ENCODE results near the gene SMC1B.
"Not testable (repeated sequence)": the region's sequence is repeated elsewhere in the genome, so short reads cannot be mapped to it uniquely, and the experiment has no call there.

The SMC1B gene, protein sequence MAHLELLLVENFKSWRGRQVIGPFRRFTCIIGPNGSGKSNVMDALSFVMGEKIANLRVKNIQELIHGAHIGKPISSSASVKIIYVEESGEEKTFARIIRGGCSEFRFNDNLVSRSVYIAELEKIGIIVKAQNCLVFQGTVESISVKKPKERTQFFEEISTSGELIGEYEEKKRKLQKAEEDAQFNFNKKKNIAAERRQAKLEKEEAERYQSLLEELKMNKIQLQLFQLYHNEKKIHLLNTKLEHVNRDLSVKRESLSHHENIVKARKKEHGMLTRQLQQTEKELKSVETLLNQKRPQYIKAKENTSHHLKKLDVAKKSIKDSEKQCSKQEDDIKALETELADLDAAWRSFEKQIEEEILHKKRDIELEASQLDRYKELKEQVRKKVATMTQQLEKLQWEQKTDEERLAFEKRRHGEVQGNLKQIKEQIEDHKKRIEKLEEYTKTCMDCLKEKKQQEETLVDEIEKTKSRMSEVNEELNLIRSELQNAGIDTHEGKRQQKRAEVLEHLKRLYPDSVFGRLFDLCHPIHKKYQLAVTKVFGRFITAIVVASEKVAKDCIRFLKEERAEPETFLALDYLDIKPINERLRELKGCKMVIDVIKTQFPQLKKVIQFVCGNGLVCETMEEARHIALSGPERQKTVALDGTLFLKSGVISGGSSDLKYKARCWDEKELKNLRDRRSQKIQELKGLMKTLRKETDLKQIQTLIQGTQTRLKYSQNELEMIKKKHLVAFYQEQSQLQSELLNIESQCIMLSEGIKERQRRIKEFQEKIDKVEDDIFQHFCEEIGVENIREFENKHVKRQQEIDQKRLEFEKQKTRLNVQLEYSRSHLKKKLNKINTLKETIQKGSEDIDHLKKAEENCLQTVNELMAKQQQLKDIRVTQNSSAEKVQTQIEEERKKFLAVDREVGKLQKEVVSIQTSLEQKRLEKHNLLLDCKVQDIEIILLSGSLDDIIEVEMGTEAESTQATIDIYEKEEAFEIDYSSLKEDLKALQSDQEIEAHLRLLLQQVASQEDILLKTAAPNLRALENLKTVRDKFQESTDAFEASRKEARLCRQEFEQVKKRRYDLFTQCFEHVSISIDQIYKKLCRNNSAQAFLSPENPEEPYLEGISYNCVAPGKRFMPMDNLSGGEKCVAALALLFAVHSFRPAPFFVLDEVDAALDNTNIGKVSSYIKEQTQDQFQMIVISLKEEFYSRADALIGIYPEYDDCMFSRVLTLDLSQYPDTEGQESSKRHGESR

GRCh38 chr22:45413368-45414211 lies at the start of gene SMC1B, which contains the start of gene RIBC2:
Gene SMC1B, minus strand, starts transcription at chr22:45413599. Its CDS starts 32 bp downstream, at chr22:45413567.
Gene RIBC2, plus strand, starts transcription at chr22:45413693. Its CDS starts 194 bp downstream, at chr22:45413887.
- no peak within 1 kb of the TSS for H3K27ac ChIP-seq
- no peak for DNase-seq (ENCODE audit: low read depth, low spot score)

DNA sequence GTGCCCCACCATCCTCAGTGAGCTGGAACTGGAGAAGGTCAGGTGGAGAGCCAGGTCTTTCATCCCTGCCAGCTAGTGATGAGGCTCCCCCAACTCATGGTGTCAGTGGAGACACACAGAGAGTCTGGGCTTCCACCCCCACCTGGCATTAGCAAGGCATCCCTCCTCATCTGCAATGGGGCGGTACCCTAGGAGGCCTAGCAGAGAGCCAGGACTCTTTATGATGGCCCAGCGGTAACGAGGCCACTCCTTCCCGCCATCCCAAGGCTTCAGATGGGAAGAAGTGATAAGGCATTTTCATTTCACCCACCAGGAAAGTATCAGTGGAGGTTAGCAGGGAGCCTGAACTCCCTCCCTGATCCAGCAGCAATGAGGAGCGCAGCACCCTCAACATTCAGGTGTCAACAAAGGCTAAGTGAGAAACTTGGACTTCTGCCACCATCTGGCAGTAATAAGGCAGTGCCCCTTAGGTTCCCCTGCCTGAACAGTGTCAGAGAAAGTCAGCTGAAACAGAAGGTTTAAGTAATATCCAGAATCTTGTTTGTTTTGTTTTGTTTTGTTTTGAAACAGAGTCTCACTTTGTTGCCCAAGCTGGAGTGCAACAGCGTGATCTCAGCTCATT lies 48.7 kb upstream of the SMC1B start:
- no peak overlapping the region for H3K27ac ChIP-seq
- DNase-seq (ENCODE audit: low read depth, low spot score) = no peak

GRCh38 chr22:45460288-45461109 lies 47.1 kb upstream of the SMC1B start:
- no peak for DNase-seq (ENCODE audit: low read depth, low spot score)
- no peak overlapping the region for H3K27ac ChIP-seq

DNA sequence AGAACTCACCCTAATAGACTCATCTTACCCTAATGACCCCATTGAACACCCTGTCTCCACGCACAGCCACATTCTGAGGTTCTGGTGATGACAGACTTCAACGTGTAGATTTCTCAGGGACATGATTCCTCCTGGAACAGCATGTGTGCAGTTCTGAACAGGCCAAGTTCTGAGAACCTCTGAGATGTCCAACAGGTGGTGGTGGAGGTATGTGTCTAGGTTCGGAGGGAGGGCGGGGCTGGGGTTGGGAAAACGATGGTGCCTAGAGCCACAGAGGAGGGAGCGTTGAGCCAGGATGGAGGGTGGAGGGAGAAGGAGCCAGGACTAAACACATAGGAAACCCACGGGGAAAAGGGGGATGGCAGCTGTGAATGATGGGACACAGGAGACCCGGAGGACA lies 45.8 kb upstream of the SMC1B start:
- DNase-seq (ENCODE audit: low read depth, low spot score) = no peak
- no peak overlapping the region for H3K27ac ChIP-seq

- DNase-seq (ENCODE audit: low read depth, low spot score) = no peak
Observed at GRCh38 chr22:45458532-45458931, 45.1 kb upstream of the SMC1B start.

DNA sequence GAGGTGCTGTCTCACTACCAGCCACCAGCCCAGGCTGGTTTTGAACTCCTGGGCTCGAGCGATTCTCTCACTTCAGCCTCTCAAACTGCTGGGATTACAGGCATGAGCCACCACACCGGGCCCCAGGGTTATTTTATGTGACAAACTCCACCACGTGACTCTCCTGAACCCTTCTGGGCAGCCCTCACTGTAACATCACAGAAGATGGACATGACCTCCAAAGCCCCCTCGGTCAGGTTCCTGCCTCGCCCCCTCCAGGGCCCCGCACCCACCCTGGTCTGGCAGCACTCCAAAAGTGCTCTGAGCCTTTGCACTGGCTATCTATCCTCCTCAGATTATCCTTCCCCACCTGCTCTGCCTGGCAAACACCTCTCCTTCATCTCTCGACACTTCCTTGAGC lies 43.4 kb upstream of the SMC1B start:
- no peak overlapping the region for H3K27ac ChIP-seq
- no peak for DNase-seq (ENCODE audit: low read depth, low spot score)

More at GRCh38 chr22:45458532-45458931, 45.1 kb upstream of the SMC1B start:
- no peak overlapping the region for H3K27ac ChIP-seq

- H3K27ac ChIP-seq = no peak overlapping the region
- no peak for DNase-seq (ENCODE audit: low read depth, low spot score)
Observed at GRCh38 chr22:45455621-45456020, 42.2 kb upstream of the SMC1B start.

GRCh38 chr22:45455212-45455611 lies 41.8 kb upstream of the SMC1B start:
- H3K27ac ChIP-seq = no peak overlapping the region
- DNase-seq (ENCODE audit: low read depth, low spot score) = no peak

DNA sequence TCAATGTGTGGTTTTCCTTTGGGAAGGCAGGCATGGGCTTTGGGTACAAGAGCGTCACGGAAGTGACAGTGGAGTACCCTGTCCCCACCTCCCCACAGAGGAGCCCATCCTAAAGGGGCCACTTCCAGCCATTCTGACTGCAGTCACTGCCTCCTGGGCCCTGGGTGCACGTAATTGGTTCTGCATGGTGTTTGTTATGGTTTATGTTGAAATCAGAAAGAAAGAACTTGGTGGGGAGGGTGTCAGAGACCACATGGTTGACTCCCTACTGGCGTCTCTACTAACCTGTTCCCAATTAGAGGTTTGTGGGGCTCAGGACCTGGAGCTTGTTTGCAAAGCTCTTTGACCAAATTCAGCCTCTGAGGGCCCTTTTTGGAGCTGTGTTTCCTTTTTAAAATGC lies 40.9 kb upstream of the SMC1B start:
- H3K27ac ChIP-seq = no peak overlapping the region

GRCh38 chr22:45453764-45454163 lies 40.4 kb upstream of the SMC1B start:
- no peak overlapping the region for H3K27ac ChIP-seq
- DNase-seq (ENCODE audit: low read depth, low spot score) = no peak

More for the DNA sequence above, 40.9 kb upstream of the SMC1B start:
- DNase-seq (ENCODE audit: low read depth, low spot score) = no peak

DNA sequence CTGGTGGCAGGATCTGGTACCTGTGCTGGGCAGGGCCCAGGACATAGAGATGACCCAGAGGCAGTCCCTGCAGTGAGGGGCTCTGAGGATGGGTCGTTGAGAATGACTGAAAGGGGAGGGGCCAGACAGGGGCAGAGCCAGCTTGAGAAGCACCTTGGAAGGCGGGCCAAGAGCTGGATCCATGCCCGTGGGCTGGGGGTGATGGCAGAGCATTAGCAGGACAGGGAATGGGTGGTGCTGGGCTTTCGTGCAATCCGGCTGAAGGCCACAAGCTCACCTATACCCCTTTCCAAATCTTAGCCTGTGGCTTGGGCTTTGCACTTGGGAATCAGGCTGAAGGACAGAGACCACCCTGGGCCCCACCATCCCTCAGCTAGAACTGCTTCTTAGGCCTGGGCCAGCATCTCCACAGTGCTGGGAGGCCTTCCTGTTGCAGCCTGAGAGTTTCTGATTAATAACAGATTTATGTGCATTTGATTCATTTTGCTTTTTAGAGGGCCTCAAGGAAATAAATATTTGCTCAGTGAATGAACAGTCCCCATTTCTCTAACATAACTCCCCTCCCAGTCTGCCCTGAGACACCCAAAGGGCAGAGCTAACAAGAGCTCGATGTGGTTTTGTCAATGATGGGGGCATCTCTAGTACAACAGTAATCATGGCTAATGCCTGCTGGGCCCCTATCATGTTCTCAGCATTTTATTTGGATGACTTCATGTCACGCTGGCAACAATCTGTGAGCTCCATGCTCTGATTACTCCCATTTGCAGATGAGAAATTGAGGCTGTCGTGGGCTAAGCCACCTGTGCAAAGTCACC lies 39.4 kb upstream of the SMC1B start:
- DNase-seq (ENCODE audit: low read depth, low spot score) = no peak
- no peak overlapping the region for H3K27ac ChIP-seq

- no peak overlapping the region for H3K27ac ChIP-seq
- DNase-seq (ENCODE audit: low read depth, low spot score) = no peak
Observed at GRCh38 chr22:45451972-45452371, 38.6 kb upstream of the SMC1B start.

DNA sequence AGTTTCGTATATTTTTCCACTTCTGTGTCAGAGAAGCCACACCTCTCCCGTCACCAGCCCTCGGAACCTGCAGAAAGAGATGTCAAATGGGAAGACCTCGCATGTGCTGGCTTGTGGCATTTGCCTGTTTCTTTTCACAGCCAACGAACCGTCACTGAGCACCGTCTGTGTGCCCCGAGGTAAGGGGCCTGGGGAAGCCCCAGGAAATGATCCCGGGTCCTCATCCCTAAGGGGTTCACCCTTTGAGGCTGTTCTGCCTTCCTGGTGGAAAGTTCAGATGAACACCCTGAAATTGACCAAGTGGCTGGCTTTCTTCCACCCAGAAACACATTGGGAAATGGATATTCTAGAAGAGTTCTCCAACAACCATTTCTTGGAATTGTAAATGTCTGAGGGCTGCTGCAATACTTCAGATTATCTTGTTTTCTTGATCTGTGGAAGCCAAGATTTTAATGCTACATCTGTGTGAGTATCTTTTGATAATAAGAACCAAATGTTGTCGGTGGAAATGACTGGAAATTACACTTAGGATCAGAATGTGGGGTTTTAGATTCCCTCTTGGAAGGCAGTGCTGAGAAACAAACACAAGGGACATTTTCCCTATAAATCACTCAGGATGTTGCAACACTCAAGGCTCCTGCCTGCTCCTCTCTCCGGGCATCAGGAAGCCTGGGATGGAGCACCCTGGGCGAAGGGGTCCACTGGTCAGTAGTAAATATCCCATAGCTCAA lies 37.7 kb upstream of the SMC1B start:
- H3K27ac ChIP-seq = no peak overlapping the region
- DNase-seq (ENCODE audit: low read depth, low spot score) = no peak

- no peak for DNase-seq (ENCODE audit: low read depth, low spot score)
- H3K27ac ChIP-seq = no peak overlapping the region
Observed at GRCh38 chr22:45450101-45450785, 36.8 kb upstream of the SMC1B start.

DNA sequence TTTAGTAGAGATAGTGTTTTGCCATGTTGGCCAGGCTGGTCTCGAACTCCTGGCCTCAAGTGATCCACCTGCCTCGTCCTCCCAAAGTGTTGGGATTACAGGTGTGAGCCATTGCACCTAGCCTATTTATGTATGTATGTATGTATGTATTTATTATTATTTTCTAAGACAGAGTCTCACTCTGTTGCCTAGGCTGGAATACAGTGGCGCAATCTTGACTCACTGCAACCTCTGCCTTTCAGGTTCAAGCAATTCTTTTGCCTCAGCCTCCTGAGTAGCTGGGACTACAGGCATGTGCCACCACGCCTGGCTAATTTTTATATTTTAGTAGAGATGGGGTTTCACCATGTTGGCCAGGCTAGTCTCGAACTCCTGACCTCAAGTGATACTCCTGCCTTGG lies 36.0 kb upstream of the SMC1B start:
- DNase-seq (ENCODE audit: low read depth, low spot score); H3K27ac ChIP-seq: not testable (repeated sequence)

- DNase-seq (ENCODE audit: low read depth, low spot score) = no peak
- H3K27ac ChIP-seq = no peak overlapping the region
Observed at GRCh38 chr22:45448431-45448830, 35.0 kb upstream of the SMC1B start.
